Daoy (cell line): ENCODE results near the gene PLLP. TPM values are rescaled to one million over a fixed set of nuclear protein-coding genes. Genes with fewer than 3 reads are reported as not detected.

Source experiments
- DNase-seq: peaks from one replicate; pipeline ENCODE4 v3.0.0-alpha.2; 2015; ENCODE audit warnings: low read depth
- total RNA-seq: library from RNA; depleted of rRNA; stranded (reverse); fragments of >200 nt; shearing (Covaris generic); gene quantifications from 2 replicates; pipeline ENCODE4 v1.2.3, GENCODE V29; 2014; rRNA removed

PLLP gene
- total RNA-seq: 0.06 and 0.63 TPM in 2 replicates

- peak; percentile 37 for DNase-seq
Measured at GRCh38 chr16:57284209-57284951, at the start of gene PLLP. TSS of gene PLLP (minus strand) at chr16:57284672. CDS start at chr16:57284540, 132 bp downstream.

GRCh38 chr16:57333402-57333801, 48.9 kb upstream of the PLLP start:
- no peak for DNase-seq

GRCh38 chr16:57331355-57331754, 46.9 kb upstream of the PLLP start:
- DNase-seq: no peak

GRCh38 chr16:57329718-57330327, 45.4 kb upstream of the PLLP start:
- DNase-seq: no peak

- no peak for DNase-seq
Measured at GRCh38 chr16:57325458-57325857, 41.0 kb upstream of the PLLP start.

GRCh38 chr16:57324749-57325148, 40.3 kb upstream of the PLLP start:
- no peak for DNase-seq

- DNase-seq: no peak
Measured at GRCh38 chr16:57319646-57320045, 35.2 kb upstream of the PLLP start.

GRCh38 chr16:57318240-57318970, 33.9 kb upstream of the PLLP start:
- DNase-seq: no peak

- peak; percentile 72 for DNase-seq
Measured at GRCh38 chr16:57316390-57317017, 32.0 kb upstream of the PLLP start.

GRCh38 chr16:57315416-57315815, 30.9 kb upstream of the PLLP start:
- no peak for DNase-seq

- no peak for DNase-seq
Measured at GRCh38 chr16:57314161-57314785, 29.8 kb upstream of the PLLP start.

GRCh38 chr16:57313509-57313908, 29.0 kb upstream of the PLLP start:
- no peak for DNase-seq

- DNase-seq: no peak
Measured at GRCh38 chr16:57310801-57311200, 26.3 kb upstream of the PLLP start.

GRCh38 chr16:57308041-57308440, 23.6 kb upstream of the PLLP start:
- DNase-seq: no peak

GRCh38 chr16:57307365-57307764, 22.9 kb upstream of the PLLP start:
- DNase-seq: no peak

GRCh38 chr16:57306676-57307341, 22.3 kb upstream of the PLLP start:
- no peak for DNase-seq

GRCh38 chr16:57305159-57305811, 20.8 kb upstream of the PLLP start:
- no peak for DNase-seq

GRCh38 chr16:57304169-57305061, 19.9 kb upstream of the PLLP start:
- peak; percentile 87 for DNase-seq

- DNase-seq: no peak
Measured at GRCh38 chr16:57303910-57304168, 19.4 kb upstream of the PLLP start.
